ENCODE results near the gene GOLGA6L2.
"Not testable (repeated sequence)": the region's sequence is repeated elsewhere in the genome, so short reads cannot be mapped to it uniquely, and the experiment has no call there.

GOLGA6L2 gene

DNA sequence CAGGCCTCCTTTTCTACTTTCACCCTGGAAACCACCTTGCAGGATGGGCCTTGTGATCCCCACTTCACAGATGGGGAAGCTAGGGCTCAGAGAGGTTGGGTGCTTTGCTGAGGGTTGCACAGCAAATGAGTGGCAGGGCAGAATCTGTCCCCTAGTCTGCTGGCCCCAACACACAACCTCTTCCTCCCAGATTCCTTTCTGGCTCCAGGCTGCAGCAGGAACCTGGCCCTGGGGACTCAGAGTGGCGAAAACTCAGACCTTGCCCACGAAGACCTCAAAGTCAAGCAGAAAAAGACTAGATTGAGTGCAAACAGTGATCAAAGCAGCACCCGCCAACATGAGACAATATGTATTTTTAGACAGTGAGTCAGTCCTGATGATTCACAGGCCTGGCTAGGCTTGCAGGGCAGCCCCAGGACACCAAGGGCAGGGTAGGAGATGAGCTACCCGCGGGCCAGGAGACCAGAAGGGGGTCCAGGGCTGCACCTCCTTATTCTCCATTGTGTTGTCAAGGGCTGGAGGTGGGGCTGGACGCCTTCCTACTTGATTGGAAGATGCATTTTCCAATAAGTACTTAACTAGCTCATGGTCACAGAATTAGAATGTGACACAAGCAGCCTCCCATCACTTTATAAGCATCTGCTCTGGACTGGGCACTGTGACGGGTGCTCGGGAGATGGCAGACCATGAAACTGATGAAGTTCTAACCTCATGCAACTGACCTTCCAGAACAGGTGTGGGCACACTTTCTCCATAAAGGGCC lies 23.9 kb downstream of the GOLGA6L2 start:
- peak; percentile 7 for DNase-seq

DNA sequence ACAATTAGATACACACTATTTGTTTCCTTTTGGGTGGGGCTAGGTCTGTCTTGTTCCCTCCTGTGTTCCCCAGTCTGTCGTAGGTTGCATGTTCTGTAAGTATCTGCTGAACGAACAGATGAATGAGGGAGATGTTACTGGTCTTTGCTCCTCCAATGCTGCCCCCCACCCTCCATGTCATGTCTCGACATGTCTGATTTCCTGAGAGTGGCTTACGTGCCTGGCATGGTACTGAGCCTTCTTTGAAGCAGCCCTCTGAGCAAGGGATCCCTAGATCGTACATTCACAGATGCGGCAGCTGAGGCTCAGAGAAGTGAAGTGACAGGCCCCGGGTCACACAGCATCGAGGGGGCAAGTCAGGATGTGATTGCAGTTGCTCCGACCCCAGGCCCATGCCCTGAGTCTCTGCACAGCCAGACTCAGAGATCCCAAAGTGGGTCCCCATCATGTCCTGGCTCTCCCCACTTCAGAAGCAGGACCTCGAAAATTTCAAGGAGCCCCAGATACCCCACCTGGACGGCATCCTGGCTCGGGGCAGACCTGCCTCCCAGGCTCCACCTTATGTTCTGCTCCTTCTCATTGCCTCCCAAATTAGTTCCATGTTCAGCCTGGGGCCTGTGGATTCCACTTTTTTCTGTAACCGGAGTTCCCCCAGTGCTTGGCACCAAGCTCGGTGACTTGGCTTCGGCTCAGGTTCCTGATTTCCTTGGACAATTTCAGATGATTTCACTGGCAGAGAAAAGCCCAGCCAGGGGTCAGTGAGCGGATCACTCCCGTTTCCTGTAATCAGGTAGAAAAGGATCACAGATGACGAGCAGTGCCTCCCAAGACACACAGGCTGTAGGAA lies 24.7 kb downstream of the GOLGA6L2 start:
- no peak for DNase-seq

DNA sequence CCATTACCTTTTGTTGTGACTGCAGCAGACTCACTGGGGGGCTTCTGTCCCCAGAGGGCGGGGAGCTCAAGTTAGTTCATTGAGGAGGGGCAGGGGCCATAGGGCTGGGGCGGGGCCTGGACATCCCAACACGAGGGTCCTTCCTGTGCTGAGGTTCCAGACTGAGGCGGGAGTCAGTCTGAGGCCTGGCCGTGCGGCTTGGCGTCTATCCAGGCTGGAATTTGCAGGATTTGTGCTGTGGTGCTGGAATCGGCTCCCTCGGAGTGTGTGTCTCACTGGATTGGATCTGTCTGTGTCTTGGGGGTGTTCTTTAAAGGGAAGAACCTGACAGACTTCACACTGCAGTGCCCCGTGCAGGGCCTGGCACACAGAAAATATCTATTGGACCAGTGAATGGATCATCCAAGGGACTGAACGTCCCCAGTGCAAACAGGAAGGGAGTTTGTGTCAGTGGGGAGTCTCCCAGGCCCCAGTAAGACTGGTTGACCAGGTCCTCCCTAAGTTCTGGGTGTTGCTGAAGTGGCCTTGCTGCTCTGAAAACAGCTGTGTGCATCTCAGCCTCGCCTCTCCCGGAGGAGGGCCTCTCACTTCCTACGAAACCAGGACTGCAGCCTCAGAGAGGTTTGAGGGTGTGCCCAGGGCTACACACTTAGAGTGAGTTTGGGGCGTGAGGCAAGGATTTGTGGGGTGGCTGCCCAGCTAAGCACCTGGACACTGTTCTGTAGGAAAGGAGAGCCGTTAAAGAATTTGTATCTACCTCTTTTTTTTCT lies 26.1 kb downstream of the GOLGA6L2 start:
- DNase-seq: no peak

DNA sequence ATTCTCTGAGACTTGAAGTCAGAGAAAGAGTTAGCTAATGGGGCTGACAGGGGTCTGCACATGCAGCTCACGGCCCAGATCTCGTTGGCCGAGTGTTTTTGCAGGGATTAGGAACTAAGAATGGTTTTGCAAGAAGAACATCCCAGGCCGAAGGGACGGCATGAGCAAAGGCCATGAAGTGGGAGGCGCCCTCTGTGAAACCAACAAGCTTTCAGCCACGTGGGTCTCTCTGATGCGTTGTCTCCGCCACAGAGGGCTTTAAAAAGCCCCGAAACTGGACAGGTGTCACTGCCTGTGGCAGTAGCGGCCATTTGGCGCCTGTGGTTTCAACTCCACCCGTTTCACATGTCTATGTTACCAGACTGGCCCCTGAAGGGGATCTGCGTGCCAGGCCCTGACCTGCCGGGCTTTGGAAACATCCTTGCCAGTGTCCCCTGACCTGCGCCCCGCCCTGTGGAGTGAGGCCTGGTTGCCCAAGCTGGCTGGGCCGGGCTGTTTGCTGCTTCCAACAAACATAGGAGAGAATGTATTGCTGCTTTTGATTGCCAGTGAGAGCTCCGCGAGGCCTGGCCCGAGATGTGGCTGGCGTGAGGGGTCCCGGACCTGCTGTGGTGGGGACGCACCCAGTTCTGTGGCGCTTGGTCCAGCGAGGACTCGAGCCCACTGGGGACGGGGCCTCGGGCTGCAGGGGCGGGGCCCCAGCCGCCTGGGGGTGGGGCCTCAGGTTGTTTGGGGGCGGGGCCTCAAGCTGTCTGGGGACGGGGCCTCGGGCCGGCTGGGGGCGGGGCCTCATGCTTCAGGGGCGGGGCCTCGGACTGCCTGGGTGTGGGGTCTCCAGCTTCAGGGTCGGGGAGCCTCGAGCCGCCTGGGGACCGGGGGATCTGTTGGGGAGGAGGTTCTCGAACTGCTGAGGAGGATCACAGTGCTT lies 30.4 kb downstream of the GOLGA6L2 start:
- no peak for DNase-seq

DNA sequence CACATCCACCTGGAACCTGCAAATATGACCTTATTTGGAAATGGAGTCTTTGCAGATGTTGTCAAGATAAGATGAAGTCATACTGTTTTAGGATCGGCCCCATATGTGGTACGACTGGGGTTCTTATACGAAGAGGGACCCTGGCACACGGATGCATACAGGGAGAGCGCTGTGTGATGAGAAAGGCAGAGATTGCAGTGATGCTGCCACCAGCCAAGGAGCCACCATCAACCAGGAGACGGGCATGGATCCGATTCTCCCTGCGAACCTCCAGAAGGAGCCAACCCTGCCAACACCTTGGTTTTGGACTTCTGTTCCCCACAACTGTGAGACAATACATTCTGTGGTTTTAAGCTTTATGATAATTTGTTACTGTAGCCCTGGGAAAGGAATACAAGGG lies 31.2 kb downstream of the GOLGA6L2 start:
- DNase-seq: not testable (repeated sequence)

DNA sequence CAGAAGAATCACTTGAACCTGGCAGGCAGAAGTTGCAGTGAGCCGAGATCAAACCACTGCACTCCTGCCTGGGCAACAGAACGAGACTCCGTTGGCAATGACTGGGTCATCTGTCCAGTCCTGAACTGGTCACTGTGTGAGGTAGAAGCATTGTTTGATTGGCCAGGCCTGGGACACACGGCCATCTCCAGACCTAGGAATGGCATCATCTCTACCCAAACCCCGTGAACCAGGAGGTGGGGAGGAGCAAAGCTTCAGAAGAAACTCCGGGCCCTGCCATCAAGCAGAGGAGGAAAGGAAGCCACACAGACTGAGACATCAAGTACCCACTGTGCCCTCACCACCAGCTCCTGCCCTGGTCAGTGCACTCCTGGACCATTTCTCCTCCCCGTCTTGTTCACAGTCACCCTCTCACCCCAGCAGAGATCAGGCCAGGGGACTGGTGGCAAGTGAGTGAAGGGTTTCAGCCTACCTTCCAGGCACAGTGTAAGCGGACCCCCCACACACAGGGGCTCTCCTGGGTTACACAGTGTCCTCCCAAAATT lies 31.6 kb downstream of the GOLGA6L2 start:
- DNase-seq: no peak

DNA sequence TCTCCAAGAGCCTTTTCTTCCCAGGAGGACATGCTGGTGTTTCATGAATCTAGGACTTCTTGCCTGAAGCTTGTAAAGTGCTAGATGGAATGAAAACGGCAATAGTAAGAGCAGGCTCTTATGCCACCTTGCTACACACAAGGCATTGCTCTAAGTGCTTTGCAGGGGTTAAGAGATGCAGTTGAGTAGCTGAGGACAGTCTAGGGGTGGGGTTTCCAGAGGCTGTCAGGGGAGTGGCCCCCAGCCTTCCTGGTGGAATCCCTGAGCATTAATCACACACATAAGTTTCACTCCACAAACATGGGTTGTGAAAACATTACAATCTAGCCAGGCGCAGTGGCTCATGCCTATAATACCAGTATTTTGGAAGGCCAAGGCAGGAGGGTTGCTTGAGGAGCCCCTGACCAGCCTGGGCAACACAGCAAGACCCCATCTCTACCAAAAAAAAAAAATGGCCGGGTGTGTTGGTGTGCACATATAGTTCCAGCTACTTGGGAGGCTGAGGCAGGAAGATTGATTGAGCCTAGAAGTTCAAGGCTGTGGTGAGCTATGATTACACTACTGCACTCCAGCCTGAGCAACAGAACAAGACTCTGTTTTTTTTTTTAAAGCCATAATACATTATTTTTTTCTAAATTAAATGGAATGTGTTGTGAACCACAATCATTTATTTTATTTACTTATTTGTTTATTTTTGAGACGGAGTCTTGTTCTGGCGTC lies 34.0 kb downstream of the GOLGA6L2 start:
- not testable (repeated sequence) for DNase-seq

DNA sequence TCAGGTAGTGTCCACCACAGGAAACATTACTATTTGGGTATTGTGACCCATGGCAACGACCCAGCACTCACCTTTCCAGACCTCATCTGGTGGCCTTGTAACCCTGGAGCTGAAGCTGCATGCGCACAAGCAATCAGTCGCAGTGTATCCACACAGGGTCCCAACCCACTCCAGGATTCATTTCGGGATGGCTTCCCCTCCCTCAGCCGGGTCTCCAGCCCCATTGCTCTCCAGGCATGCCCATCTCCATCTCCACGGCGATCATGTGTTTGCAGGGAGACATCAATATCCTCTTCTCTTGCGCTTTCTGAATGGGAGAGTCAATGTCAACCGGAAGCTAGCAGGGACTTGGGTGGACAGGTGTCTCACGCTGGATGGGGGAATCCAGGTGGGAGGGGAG lies 35.2 kb downstream of the GOLGA6L2 start:
- DNase-seq: no peak

DNA sequence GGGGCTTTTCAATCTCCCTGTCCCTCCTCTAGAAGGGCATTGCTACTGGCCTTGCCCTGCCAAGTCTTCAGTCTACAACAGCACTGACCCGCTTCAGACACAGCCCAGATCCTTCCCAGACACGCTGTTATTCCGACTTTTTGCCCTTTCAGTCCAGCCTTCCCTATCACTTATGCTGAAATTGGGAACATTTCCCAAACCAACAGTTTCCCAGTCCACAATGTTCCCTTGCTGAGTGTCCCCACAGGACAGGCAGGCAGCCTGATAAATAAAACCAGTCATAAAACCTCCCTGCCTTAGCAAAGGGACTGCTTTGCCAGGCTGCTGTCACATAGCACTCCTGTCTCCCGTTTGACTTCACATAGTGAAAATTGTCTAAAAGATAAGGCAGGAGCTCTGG lies 43.5 kb downstream of the GOLGA6L2 start:
- DNase-seq: no peak

DNA sequence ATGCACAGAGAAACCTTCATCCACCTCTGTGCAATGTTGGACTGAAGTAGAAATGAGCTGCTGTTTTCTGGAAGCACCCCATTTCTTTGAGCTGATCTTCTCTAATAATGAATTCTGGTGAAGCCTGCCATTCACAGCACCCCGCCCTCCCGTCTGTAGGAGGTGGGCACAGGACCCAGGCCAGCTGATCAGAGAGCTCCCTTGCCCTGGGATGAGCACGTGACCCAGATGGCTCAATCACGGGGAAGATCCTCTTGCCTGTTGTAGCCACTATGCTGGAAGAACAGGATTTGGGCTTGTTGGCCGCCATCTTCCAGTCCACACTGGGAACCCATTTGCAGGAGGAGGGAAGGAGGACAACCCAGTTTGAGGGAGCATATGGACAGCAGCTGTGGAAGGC lies 44.5 kb downstream of the GOLGA6L2 start:
- no peak for DNase-seq

DNA sequence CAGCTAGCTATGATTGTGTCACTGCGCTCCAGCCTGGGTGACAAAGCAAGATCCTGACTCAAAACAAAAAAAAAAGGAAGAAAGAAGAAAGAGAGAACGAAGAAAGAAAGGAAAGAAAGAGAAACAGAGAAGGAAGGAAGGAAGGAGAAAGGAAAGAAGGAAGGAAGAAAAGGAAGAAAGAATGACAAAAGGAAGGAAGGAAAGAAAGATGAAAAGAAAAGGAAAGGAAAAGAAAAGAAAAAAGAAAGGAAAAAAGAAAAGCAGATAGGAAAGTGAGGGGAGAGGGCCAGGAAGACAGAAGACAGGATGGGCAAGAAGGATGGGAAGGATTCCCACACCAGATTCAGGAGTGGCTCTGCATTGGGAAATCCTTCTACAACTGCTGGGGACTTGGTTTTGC lies 44.9 kb downstream of the GOLGA6L2 start:
- DNase-seq: no peak

DNA sequence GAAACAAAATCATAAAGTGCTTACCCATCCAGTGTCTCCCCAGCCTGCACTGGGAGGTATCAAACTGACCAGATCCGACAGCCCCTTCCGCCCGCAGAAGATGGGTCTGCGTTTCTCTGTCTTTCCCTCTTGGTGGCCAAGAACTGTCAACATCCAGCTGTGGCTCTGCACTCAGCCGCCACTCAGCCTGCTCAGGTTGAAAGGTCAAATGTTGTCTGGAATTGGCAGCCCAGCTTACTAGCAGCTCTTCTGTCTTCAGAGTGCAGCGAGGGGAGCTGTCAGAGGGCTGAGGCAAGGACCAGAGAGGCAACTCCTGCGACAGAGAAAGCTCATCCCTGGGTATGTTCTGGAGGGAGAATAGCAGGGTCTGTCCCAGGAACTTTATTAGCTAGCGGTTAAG lies 45.4 kb downstream of the GOLGA6L2 start:
- DNase-seq: no peak

DNA sequence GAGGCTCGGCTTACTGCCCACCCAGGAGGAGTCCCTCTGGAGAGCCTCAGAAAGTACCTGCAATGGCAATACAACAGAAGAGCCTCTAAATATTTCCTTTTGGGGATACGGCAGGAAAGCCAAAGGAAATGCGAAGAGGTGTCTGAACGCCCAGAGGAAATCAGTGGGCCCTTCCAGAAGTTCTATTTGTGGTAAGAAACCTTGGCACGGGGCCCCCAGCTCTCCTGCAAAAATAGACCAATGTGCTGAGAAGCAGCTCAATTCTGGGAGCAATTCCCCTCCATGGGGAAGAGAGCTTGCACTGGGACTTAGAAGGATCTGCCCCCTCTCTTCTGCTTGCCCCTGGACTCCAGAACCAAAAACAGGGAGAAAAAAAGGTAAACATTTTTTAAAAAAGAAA lies 47.8 kb downstream of the GOLGA6L2 start:
- not testable (repeated sequence) for DNase-seq

DNA sequence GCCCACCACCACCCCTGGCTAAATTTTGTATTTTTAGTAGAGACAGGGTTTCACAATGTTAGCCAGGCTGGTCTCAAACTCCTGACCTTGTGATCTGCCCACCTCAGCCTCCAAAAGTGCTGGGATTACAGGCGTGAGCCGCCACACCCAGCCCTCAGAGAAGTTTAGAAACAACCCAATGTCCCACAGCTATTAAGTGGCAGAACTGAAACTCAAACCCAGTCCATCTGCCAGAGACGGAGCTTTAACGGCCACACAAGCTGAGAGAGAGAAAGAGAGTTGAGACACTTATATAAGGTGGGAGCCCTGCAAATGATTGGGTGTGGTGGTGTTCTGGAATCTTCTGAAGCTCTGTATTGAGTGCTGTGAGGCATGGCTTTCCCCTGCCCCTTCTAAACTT lies 48.7 kb downstream of the GOLGA6L2 start:
- not testable (repeated sequence) for DNase-seq

DNA sequence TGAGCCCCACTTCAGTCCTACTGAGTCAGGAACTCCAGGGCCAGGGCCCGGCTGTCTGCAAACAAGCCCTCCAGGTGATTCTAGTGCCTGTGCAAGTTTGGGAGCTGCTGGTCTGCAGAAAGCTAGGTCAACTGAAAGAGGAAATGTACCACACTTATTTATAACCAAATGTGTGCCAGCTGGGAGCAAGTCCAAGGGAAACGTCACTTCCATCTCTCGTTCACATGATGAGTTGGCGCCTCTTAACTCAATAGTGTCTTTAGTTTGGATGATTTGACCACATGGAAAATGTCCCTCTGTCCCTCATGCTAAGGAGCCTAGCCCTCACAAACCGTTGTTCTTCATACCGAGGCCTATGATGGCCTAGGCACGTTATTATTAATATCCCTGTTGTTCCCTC lies 49.3 kb downstream of the GOLGA6L2 start:
- DNase-seq: no peak

DNA sequence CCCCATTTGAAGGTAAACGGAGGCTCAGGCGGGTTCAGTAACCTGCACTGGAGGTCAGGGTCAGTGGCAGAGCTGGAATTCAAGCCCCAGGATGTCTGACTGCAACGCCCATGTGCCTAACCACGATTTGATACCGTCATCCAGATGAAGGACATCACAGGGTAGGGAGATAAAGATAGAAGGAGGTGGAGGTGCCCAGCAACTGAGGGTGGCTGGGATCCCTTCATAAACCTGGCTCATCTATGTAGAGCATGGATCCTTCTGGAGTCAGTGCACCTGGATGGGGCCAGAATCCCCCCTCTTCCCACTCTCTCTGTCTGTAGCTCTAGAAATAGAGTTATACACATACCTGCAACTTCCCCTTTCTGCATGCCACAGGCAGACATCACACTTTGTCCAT lies 51.2 kb downstream of the GOLGA6L2 start:
- no peak for DNase-seq

DNA sequence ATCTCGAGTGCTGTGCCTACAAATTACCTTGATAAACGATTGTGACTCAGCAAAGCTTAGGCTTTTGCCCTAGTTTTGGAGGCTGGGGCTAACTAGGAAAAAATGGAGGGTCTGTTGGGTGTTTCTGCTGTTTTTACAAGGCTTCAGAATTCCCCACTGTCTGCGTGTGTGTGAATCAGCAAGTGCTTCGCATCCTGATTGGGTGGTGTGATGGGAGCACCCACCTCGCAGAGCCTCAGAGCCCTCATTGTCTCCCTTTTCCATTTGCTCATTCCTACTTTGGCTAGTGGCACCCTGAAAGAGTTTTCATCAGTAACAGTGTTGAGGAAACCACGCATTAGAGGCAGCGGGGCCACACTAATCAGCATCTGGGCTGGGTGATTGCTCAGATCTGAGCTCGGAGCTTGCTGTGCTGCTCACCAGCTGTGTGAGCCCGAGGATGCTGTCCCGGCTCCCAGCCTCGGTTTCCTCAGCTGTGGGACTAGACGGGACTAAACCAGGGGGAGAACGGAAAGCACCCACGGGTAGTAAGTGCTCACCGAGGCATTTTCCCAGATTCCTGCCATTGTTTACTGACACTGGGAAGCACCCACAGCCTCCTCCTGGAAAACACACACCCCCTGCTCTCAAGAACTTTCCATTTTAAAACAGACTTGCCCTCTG lies 51.9 kb downstream of the GOLGA6L2 start:
- DNase-seq: no peak

Data from fibroblast of skin of right biceps (primary cell).